Measurements from ENCODE around the gene PLK3.
A peak's percentile ranks its signal among the peaks of the same experiment; 100 is the strongest.
"Not testable (repeated sequence)": the region's sequence is repeated elsewhere in the genome, so short reads cannot be mapped to it uniquely, and the experiment has no call there.

PLK3 gene

GRCh38 chr1:44760876-44761275 is 39.3 kb upstream of the PLK3 start:
- Histone ChIP-seq H3K4me3 (ENCODE audit: insufficient read depth, low read length, poor library complexity, severe bottlenecking) (no peak overlapping the region), H3K9me3 (ENCODE audit: insufficient read depth, low read length) (no peaks in the 10 kb centered on the region), H2AFZ (ENCODE audit: low read depth, low read length, severe bottlenecking) (no peak overlapping the region), H3K27ac (ENCODE audit: low read depth, low read length) (no peak overlapping the region), H3K9me2 (replicated peaks; ENCODE audit: insufficient read depth, low read length) (no peaks in the 10 kb centered on the region), H3K9ac (ENCODE audit: low read length) (no peak overlapping the region), H3K27me3 (ENCODE audit: low read length) (no peaks in the 10 kb centered on the region), H4K20me1 (ENCODE audit: low read depth, low read length) (no peaks in the 10 kb centered on the region), H3K4me2 (ENCODE audit: low read depth, low read length, poor library complexity, severe bottlenecking) (no peak overlapping the region), H3F3A (ENCODE audit: insufficient read depth) (no peaks in the 10 kb centered on the region), H3K79me2 (ENCODE audit: insufficient read depth, low read length) (no peaks in the 10 kb centered on the region), H3K36me3 (ENCODE audit: low read length) (peaks cover 12% of the 10 kb centered on the region)
- no peak for TF ChIP-seq CTCF (IDR thresholded peaks at IDR 0.05; ENCODE audit: insufficient read depth, low read length, poor library complexity, severe bottlenecking)
- no peak for TF ChIP-seq EZH2phosphoT487 (conservative IDR thresholded peaks at IDR 0.05; ENCODE audit: low read length)

GRCh38 chr1:44766421-44766820 is 33.8 kb upstream of the PLK3 start:
- not testable (repeated sequence) for H3K9me3 ChIP-seq (ENCODE audit: insufficient read depth, low read length); H3K27ac ChIP-seq (ENCODE audit: low read depth, low read length); H2AFZ ChIP-seq (ENCODE audit: low read depth, low read length, severe bottlenecking); H3K4me3 ChIP-seq (ENCODE audit: insufficient read depth, low read length, poor library complexity, severe bottlenecking); H3K79me2 ChIP-seq (ENCODE audit: insufficient read depth, low read length); H3K36me3 ChIP-seq (ENCODE audit: low read length); H3K9me2 ChIP-seq (replicated peaks; ENCODE audit: insufficient read depth, low read length); H4K20me1 ChIP-seq (ENCODE audit: low read depth, low read length); H3K9ac ChIP-seq (ENCODE audit: low read length); H3K27me3 ChIP-seq (ENCODE audit: low read length); H3K4me2 ChIP-seq (ENCODE audit: low read depth, low read length, poor library complexity, severe bottlenecking)
- peaks cover 17% of the 10 kb centered on the region; the same call in 1 of the 2 replicates for H3F3A ChIP-seq (ENCODE audit: insufficient read depth)

- TF ChIP-seq EZH2phosphoT487 (conservative IDR thresholded peaks at IDR 0.05; ENCODE audit: low read length), result no peak
- Histone ChIP-seq H3F3A (ENCODE audit: insufficient read depth) (peaks cover 49% of the 10 kb centered on the region), H3K27ac (ENCODE audit: low read depth, low read length) (peak within 1 kb of the TSS; percentile 87), H3K9me2 (replicated peaks; ENCODE audit: insufficient read depth, low read length) (no peaks in the 10 kb centered on the region), H3K27me3 (ENCODE audit: low read length) (no peaks in the 10 kb centered on the region), H3K9me3 (ENCODE audit: insufficient read depth, low read length) (no peaks in the 10 kb centered on the region), H3K36me3 (ENCODE audit: low read length) (peaks cover 34% of the 10 kb centered on the region), H3K79me2 (ENCODE audit: insufficient read depth, low read length) (peaks cover 43% of the 10 kb centered on the region), H3K9ac (ENCODE audit: low read length) (peak within 1 kb of the TSS; percentile 84), H4K20me1 (ENCODE audit: low read depth, low read length) (peaks cover 21% of the 10 kb centered on the region; the same call in 1 of the 2 replicates), H2AFZ (ENCODE audit: low read depth, low read length, severe bottlenecking) (peak within 1 kb of the TSS; percentile 91), H3K4me3 (ENCODE audit: insufficient read depth, low read length, poor library complexity, severe bottlenecking) (peak within 1 kb of the TSS; percentile 99), H3K4me2 (ENCODE audit: low read depth, low read length, poor library complexity, severe bottlenecking) (peak within 1 kb of the TSS; percentile 99)
Measured at GRCh38 chr1:44775078-44775929, 24.9 kb upstream of the PLK3 start, which contains the start of gene RPS8. TSS of gene RPS8 (plus strand) at chr1:44775540. CDS start at chr1:44775597, 57 bp downstream.

GRCh38 chr1:44775930-44776729 is 24.0 kb upstream of the PLK3 start:
- Histone ChIP-seq H3K36me3 (ENCODE audit: low read length) (peaks cover 34% of the 10 kb centered on the region), H3K4me2 (ENCODE audit: low read depth, low read length, poor library complexity, severe bottlenecking) (peak overlapping the region; percentile 99)

More at GRCh38 chr1:44775930-44776729, 24.0 kb upstream of the PLK3 start:
- Histone ChIP-seq H3K9ac (ENCODE audit: low read length) (peak overlapping the region; percentile 84), H3K4me3 (ENCODE audit: insufficient read depth, low read length, poor library complexity, severe bottlenecking) (peak overlapping the region; percentile 99), H3K79me2 (ENCODE audit: insufficient read depth, low read length) (peaks cover 43% of the 10 kb centered on the region), H2AFZ (ENCODE audit: low read depth, low read length, severe bottlenecking) (no peak overlapping the region), H4K20me1 (ENCODE audit: low read depth, low read length) (peaks cover 21% of the 10 kb centered on the region; the same call in 1 of the 2 replicates), H3K27me3 (ENCODE audit: low read length) (no peaks in the 10 kb centered on the region), H3F3A (ENCODE audit: insufficient read depth) (peaks cover 51% of the 10 kb centered on the region), H3K9me2 (replicated peaks; ENCODE audit: insufficient read depth, low read length) (no peaks in the 10 kb centered on the region), H3K9me3 (ENCODE audit: insufficient read depth, low read length) (no peaks in the 10 kb centered on the region), H3K27ac (ENCODE audit: low read depth, low read length) (peak overlapping the region; percentile 87)
- TF ChIP-seq CTCF (IDR thresholded peaks at IDR 0.05; ENCODE audit: insufficient read depth, low read length, poor library complexity, severe bottlenecking) (no peak), EZH2phosphoT487 (conservative IDR thresholded peaks at IDR 0.05; ENCODE audit: low read length) (no peak)

Data from SU-DHL-6 (cell line).